CD4-positive, alpha-beta T cell treated with Interleukin-15 for 1 hour (primary cell): ENCODE data around the gene CABP5.
"Not testable (repeated sequence)": the region's sequence is repeated elsewhere in the genome, so short reads cannot be mapped to it uniquely, and the experiment has no call there.

Experiments
- DNase-seq: peaks from one replicate; pipeline ENCODE4 v3.0.0-alpha.2; 2020

Gene CABP5

GRCh38 chr19:48043675-48044258, at the start of gene CABP5:
TSS of gene CABP5 (minus strand) at chr19:48044079. CDS start at chr19:48043922, 157 bp downstream.
- DNase-seq: no peak

GRCh38 chr19:48091111-48091718, 47.3 kb upstream of the CABP5 start:
- DNase-seq: not testable (repeated sequence)

- DNase-seq: no peak
Observed at GRCh38 chr19:48090281-48090802, 46.5 kb upstream of the CABP5 start.

- not testable (repeated sequence) for DNase-seq
Observed at GRCh38 chr19:48088991-48089390, 45.1 kb upstream of the CABP5 start.

GRCh38 chr19:48085904-48086864, 42.3 kb upstream of the CABP5 start:
- no peak for DNase-seq

- DNase-seq: no peak
Observed at GRCh38 chr19:48085076-48085475, 41.2 kb upstream of the CABP5 start.

GRCh38 chr19:48081106-48081505, 37.2 kb upstream of the CABP5 start:
- DNase-seq: no peak

- DNase-seq: not testable (repeated sequence)
Observed at GRCh38 chr19:48070177-48070769, 26.4 kb upstream of the CABP5 start.

GRCh38 chr19:48069435-48069834, 25.6 kb upstream of the CABP5 start:
- no peak for DNase-seq

GRCh38 chr19:48064509-48064908, 20.6 kb upstream of the CABP5 start:
- no peak for DNase-seq

- no peak for DNase-seq
Observed at GRCh38 chr19:48061401-48062344, 17.8 kb upstream of the CABP5 start.

- DNase-seq: no peak
Observed at GRCh38 chr19:48060381-48060780, 16.5 kb upstream of the CABP5 start.

- DNase-seq: no peak
Observed at GRCh38 chr19:48059331-48059730, 15.5 kb upstream of the CABP5 start.

GRCh38 chr19:48053856-48054255, 10.0 kb upstream of the CABP5 start:
- no peak for DNase-seq

GRCh38 chr19:48053076-48053475, 9.2 kb upstream of the CABP5 start:
- no peak for DNase-seq

- DNase-seq: no peak
Observed at GRCh38 chr19:48051335-48052033, 7.6 kb upstream of the CABP5 start.

- DNase-seq: no peak
Observed at GRCh38 chr19:48044561-48044960, 682 bp upstream of the CABP5 start.

- DNase-seq: no peak
Observed at GRCh38 chr19:48041877-48042580, 1.9 kb downstream of the CABP5 start.

GRCh38 chr19:48036765-48037164, 7.1 kb downstream of the CABP5 start:
- DNase-seq: no peak

GRCh38 chr19:48033604-48034003, 10.3 kb downstream of the CABP5 start:
- DNase-seq: no peak

GRCh38 chr19:48030073-48030472, 13.8 kb downstream of the CABP5 start:
- DNase-seq: no peak
